Measurements from ENCODE around the gene ABLIM1.

ABLIM1 gene

GRCh38 chr10:114631666-114632417 is 26.2 kb downstream of the ABLIM1 start:
- Histone ChIP-seq H3K27me3 (ENCODE audit: insufficient read depth, low read length) (peaks cover 41% of the 10 kb centered on the region), H3K27ac (ENCODE audit: low read depth, low read length) (no peak overlapping the region), H3K36me3 (ENCODE audit: insufficient read depth, low read length) (no peaks in the 10 kb centered on the region), H3K4me1 (ENCODE audit: insufficient read depth, low read length) (peaks cover 32% of the 10 kb centered on the region), H3K4me3 (ENCODE audit: low read length) (peak overlapping the region; percentile 69), H3K9me3 (ENCODE audit: insufficient read depth, low read depth, low read length) (no peaks in the 10 kb centered on the region), H3K9ac (ENCODE audit: low read depth, low read length) (peak overlapping the region; percentile 55)
- 1% methylated on average over 53 of the region's 53 CpGs for WGBS

GRCh38 chr10:114631090-114631665 is 26.9 kb downstream of the ABLIM1 start:
- peaks cover 32% of the 10 kb centered on the region for H3K4me1 ChIP-seq (ENCODE audit: insufficient read depth, low read length)

GRCh38 chr10:114629824-114630730 is 28.0 kb downstream of the ABLIM1 start:
- WGBS, result 93% methylated on average over 3 of the region's 4 CpGs
- H3K27ac ChIP-seq (ENCODE audit: low read depth, low read length), result no peak overlapping the region
- no peak overlapping the region for H3K4me3 ChIP-seq (ENCODE audit: low read length)
- no peak overlapping the region for H3K9ac ChIP-seq (ENCODE audit: low read depth, low read length)
- H3K36me3 ChIP-seq (ENCODE audit: insufficient read depth, low read length), result no peaks in the 10 kb centered on the region
- 0 out of 2 replicates have a peak, but pooled peaks cover 1% of the 10 kb centered on the region for H3K9me3 ChIP-seq (ENCODE audit: insufficient read depth, low read depth, low read length)
- peaks cover 41% of the 10 kb centered on the region for H3K27me3 ChIP-seq (ENCODE audit: insufficient read depth, low read length)
- peaks cover 31% of the 10 kb centered on the region for H3K4me1 ChIP-seq (ENCODE audit: insufficient read depth, low read length)

More at GRCh38 chr10:114631090-114631665, 26.9 kb downstream of the ABLIM1 start:
- no peak overlapping the region for H3K27ac ChIP-seq (ENCODE audit: low read depth, low read length)
- no peaks in the 10 kb centered on the region for H3K9me3 ChIP-seq (ENCODE audit: insufficient read depth, low read depth, low read length)
- H3K36me3 ChIP-seq (ENCODE audit: insufficient read depth, low read length), result no peaks in the 10 kb centered on the region
- H3K9ac ChIP-seq (ENCODE audit: low read depth, low read length), result peak overlapping the region; percentile 55
- H3K27me3 ChIP-seq (ENCODE audit: insufficient read depth, low read length), result peaks cover 41% of the 10 kb centered on the region
- 56% methylated on average over 6 of the region's 9 CpGs for WGBS
- H3K4me3 ChIP-seq (ENCODE audit: low read length), result peak overlapping the region; percentile 69

GRCh38 chr10:114629083-114629823 is 28.8 kb downstream of the ABLIM1 start:
- H3K4me3 ChIP-seq (ENCODE audit: low read length), result no peak overlapping the region

GRCh38 chr10:114628106-114628505 is 30.0 kb downstream of the ABLIM1 start:
- Histone ChIP-seq H3K27ac (ENCODE audit: low read depth, low read length) (no peak overlapping the region), H3K4me3 (ENCODE audit: low read length) (no peak overlapping the region), H3K9me3 (ENCODE audit: insufficient read depth, low read depth, low read length) (peaks cover 4% of the 10 kb centered on the region; the same call in 1 of the 2 replicates), H3K9ac (ENCODE audit: low read depth, low read length) (no peak overlapping the region), H3K36me3 (ENCODE audit: insufficient read depth, low read length) (no peaks in the 10 kb centered on the region), H3K27me3 (ENCODE audit: insufficient read depth, low read length) (peaks cover 36% of the 10 kb centered on the region), H3K4me1 (ENCODE audit: insufficient read depth, low read length) (peaks cover 31% of the 10 kb centered on the region)
- 100% methylated on average over 2 of the region's 3 CpGs for WGBS

More at GRCh38 chr10:114629083-114629823, 28.8 kb downstream of the ABLIM1 start:
- peaks cover 41% of the 10 kb centered on the region for H3K27me3 ChIP-seq (ENCODE audit: insufficient read depth, low read length)
- H3K36me3 ChIP-seq (ENCODE audit: insufficient read depth, low read length), result no peaks in the 10 kb centered on the region
- no peak overlapping the region for H3K27ac ChIP-seq (ENCODE audit: low read depth, low read length)
- peaks cover 4% of the 10 kb centered on the region; the same call in 1 of the 2 replicates for H3K9me3 ChIP-seq (ENCODE audit: insufficient read depth, low read depth, low read length)
- 87% methylated on average over 9 of the region's 9 CpGs for WGBS
- no peak overlapping the region for H3K9ac ChIP-seq (ENCODE audit: low read depth, low read length)
- H3K4me1 ChIP-seq (ENCODE audit: insufficient read depth, low read length), result peaks cover 29% of the 10 kb centered on the region

- H3K27ac ChIP-seq (ENCODE audit: low read depth, low read length), result no peak overlapping the region
- H3K9me3 ChIP-seq (ENCODE audit: insufficient read depth, low read depth, low read length), result peaks cover 4% of the 10 kb centered on the region; the same call in 1 of the 2 replicates
- H3K36me3 ChIP-seq (ENCODE audit: insufficient read depth, low read length), result no peaks in the 10 kb centered on the region
- H3K4me1 ChIP-seq (ENCODE audit: insufficient read depth, low read length), result peaks cover 31% of the 10 kb centered on the region
- no peak overlapping the region for H3K4me3 ChIP-seq (ENCODE audit: low read length)
- peaks cover 23% of the 10 kb centered on the region for H3K27me3 ChIP-seq (ENCODE audit: insufficient read depth, low read length)
- no peak overlapping the region for H3K9ac ChIP-seq (ENCODE audit: low read depth, low read length)
- 86% methylated on average over 1 of the region's 1 CpG for WGBS
Observed at GRCh38 chr10:114626841-114627240, 31.2 kb downstream of the ABLIM1 start.

GRCh38 chr10:114624951-114625780 is 32.9 kb downstream of the ABLIM1 start:
- Histone ChIP-seq H3K9me3 (ENCODE audit: insufficient read depth, low read depth, low read length) (peaks cover 4% of the 10 kb centered on the region; the same call in 1 of the 2 replicates), H3K36me3 (ENCODE audit: insufficient read depth, low read length) (no peaks in the 10 kb centered on the region), H3K4me3 (ENCODE audit: low read length) (no peak overlapping the region), H3K27ac (ENCODE audit: low read depth, low read length) (no peak overlapping the region), H3K9ac (ENCODE audit: low read depth, low read length) (no peak overlapping the region), H3K4me1 (ENCODE audit: insufficient read depth, low read length) (peaks cover 26% of the 10 kb centered on the region), H3K27me3 (ENCODE audit: insufficient read depth, low read length) (peaks cover 6% of the 10 kb centered on the region; the same call in 1 of the 2 replicates)
- WGBS, result 95% methylated on average over 5 of the region's 5 CpGs

- Histone ChIP-seq H3K4me3 (ENCODE audit: low read length) (no peak overlapping the region), H3K4me1 (ENCODE audit: insufficient read depth, low read length) (peaks cover 26% of the 10 kb centered on the region), H3K27ac (ENCODE audit: low read depth, low read length) (peak overlapping the region; percentile 16; the same call in 1 of the 2 replicates), H3K36me3 (ENCODE audit: insufficient read depth, low read length) (no peaks in the 10 kb centered on the region), H3K27me3 (ENCODE audit: insufficient read depth, low read length) (peaks cover under 1% of the 10 kb centered on the region; the same call in 1 of the 2 replicates), H3K9me3 (ENCODE audit: insufficient read depth, low read depth, low read length) (peaks cover 4% of the 10 kb centered on the region; the same call in 1 of the 2 replicates), H3K9ac (ENCODE audit: low read depth, low read length) (no peak overlapping the region)
- 94% methylated on average over 2 of the region's 2 CpGs for WGBS
Observed at GRCh38 chr10:114624422-114624821, 33.7 kb downstream of the ABLIM1 start.

- no peak overlapping the region for H3K4me3 ChIP-seq (ENCODE audit: low read length)
- no peaks in the 10 kb centered on the region for H3K36me3 ChIP-seq (ENCODE audit: insufficient read depth, low read length)
- peaks cover 4% of the 10 kb centered on the region; the same call in 1 of the 2 replicates for H3K9me3 ChIP-seq (ENCODE audit: insufficient read depth, low read depth, low read length)
- WGBS, result 52% methylated on average over 2 of the region's 2 CpGs
- H3K27me3 ChIP-seq (ENCODE audit: insufficient read depth, low read length), result no peaks in the 10 kb centered on the region
- peaks cover 26% of the 10 kb centered on the region for H3K4me1 ChIP-seq (ENCODE audit: insufficient read depth, low read length)
- peak overlapping the region; percentile 61 for H3K27ac ChIP-seq (ENCODE audit: low read depth, low read length)
- no peak overlapping the region for H3K9ac ChIP-seq (ENCODE audit: low read depth, low read length)
Observed at GRCh38 chr10:114623661-114624294, 34.3 kb downstream of the ABLIM1 start.
